ENCODE results near the gene EGLN1.

DNA sequence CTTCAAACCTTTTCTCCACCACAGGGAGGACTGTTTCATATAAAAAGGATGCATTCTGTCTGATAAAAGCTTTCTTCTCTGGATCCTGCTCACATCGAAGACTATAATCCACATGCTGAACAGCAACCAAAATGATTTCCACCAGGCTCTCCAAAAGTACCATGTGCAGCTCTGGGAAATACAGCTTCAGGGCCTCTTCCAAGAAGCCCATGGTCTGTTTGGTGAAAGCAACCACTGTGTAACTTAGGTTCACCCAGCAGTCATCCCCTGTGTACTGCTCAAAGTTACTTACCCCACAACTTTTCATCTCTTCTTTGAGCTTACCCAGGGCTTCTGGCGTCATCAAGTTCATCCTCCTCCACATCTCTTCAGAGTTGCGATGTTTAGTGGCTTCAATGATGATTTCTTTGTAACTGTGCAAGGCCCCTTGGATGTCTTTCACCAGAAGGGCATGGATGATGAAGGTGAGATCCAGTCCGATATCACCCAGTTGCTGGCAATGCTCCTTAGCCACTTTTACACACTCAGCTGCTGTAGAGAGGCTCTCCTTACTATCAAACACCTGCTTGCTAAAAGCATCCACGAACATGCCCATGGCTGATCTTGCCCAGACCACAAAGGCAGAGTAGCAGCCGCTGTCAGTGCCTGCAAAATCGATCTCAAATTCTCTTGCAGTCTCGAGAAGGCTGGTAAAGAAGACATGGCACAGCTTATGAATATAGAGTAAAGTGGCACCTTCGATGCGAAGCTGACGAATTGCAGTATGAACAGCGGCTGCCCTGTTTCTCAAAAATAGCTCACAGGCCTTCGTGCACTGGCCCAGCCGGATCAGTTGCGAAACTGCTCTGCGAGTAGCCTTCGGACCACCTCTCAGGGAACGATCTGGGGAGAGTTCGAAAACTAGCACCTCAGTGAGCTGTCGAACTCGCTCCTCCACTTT is 86.2 kb downstream of the EGLN1 start:
- TF ChIP-seq OSR2 (tag by site-specific recombination; IDR thresholded peaks at IDR 0.05), result no peak
- TF ChIP-seq ZNF701 (tag by site-specific recombination; IDR thresholded peaks at IDR 0.05), result no peak
- TF ChIP-seq CTCF (tag by site-specific recombination; IDR thresholded peaks at IDR 0.05), result no peak
- TF ChIP-seq, protein P1, sequence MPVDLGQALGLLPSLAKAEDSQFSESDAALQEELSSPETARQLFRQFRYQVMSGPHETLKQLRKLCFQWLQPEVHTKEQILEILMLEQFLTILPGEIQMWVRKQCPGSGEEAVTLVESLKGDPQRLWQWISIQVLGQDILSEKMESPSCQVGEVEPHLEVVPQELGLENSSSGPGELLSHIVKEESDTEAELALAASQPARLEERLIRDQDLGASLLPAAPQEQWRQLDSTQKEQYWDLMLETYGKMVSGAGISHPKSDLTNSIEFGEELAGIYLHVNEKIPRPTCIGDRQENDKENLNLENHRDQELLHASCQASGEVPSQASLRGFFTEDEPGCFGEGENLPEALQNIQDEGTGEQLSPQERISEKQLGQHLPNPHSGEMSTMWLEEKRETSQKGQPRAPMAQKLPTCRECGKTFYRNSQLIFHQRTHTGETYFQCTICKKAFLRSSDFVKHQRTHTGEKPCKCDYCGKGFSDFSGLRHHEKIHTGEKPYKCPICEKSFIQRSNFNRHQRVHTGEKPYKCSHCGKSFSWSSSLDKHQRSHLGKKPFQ (tag by site-specific recombination; IDR thresholded peaks at IDR 0.05), result no peak
- no peak for TF ChIP-seq ZNF768 (tag by site-specific recombination; IDR thresholded peaks at IDR 0.05)
- TF ChIP-seq ZNF571 (tag by site-specific recombination; IDR thresholded peaks at IDR 0.05), result no peak
